HG03432 (cell line): ENCODE results near the gene RENBP.

Experiments
- ATAC-seq: cut with Tn5 transposase; IDR thresholded peaks from one replicate; pipeline ENCODE4 v1.9.1; 2021; ENCODE audit warnings: mild to moderate bottlenecking, moderate library complexity; ENCODE audit not compliant: unreplicated experiment

The RENBP gene

DNA sequence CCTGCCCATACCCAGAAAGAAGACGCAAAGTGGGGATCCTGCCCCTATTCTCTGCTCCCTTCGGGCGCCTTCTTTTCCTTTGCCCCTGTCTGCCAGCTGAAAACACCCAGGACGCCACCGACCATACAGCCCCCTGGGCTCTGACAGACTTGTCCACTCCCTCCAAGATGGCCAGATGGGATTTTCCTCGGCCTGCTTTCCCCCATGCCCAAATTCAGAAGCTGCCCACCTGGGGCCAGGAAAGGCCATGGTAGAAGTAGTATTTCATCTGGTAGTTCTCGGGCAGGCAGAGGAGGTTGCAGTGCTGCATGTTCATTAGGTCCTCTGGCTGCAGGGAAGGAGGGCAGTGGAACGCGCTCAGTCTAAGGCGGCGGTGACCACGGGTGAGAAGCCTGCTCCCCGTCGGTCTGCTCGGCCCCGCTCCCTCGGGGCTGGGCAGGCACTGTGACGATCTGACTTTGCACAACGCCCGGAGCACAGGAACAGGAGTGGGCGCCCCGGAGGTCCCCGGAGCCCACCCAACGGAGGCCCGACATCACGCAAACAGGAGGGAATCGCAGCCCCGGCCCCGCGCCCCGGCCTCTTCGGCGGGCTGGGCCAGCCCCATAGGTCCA is 10.2 kb downstream of the RENBP start:
- ATAC-seq, result peak; percentile 19

- ATAC-seq, result no peak
Observed at GRCh38 chrX:153933748-153934147, 10.7 kb downstream of the RENBP start.

GRCh38 chrX:153932220-153932915 is 12.1 kb downstream of the RENBP start:
- ATAC-seq, result no peak

DNA sequence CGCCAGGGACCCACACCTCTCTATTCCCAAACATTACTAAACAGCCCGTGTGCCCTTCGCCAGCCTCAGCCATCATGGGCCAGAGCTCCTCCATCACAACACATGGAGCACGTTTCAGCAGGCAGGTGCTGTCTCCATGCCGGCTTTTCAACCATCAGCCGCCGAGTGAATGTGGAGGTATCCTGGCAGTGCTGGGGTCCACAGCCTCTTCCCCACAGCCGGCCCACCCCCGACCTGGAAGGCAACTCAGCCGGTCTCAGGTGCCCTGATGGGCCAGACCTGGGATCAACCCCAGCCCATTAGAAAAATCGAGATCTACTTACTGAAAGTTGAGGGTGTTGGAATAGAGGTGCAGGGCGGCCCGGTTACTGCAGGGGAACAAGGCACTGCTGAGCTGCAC is 12.7 kb downstream of the RENBP start:
- no peak for ATAC-seq

- ATAC-seq, result no peak
Observed at GRCh38 chrX:153931151-153931550, 13.3 kb downstream of the RENBP start.

- ATAC-seq, result no peak
Observed at GRCh38 chrX:153930011-153930910, 14.2 kb downstream of the RENBP start.

DNA sequence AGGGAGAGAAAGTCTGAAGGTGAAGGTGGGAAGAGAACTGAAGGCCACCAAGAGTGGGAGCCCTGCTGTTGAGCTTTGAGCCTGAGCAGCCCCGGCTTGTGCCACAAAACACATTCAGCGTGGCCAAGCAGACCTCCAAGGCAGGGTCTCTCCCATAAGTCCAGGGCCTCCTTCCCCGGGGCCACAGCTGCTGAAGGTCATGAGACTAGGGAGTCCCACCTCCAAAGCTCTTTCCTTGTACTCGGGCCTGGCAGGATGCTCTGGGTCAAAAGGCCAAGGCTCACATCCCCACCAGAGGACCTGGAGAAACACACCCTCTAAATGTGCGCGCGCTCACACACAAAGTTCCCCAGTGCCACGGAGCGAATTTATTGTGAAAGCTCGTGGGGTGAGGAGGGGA is 14.9 kb downstream of the RENBP start:
- ATAC-seq, result no peak

GRCh38 chrX:153928846-153929245 is 15.6 kb downstream of the RENBP start:
- no peak for ATAC-seq

DNA sequence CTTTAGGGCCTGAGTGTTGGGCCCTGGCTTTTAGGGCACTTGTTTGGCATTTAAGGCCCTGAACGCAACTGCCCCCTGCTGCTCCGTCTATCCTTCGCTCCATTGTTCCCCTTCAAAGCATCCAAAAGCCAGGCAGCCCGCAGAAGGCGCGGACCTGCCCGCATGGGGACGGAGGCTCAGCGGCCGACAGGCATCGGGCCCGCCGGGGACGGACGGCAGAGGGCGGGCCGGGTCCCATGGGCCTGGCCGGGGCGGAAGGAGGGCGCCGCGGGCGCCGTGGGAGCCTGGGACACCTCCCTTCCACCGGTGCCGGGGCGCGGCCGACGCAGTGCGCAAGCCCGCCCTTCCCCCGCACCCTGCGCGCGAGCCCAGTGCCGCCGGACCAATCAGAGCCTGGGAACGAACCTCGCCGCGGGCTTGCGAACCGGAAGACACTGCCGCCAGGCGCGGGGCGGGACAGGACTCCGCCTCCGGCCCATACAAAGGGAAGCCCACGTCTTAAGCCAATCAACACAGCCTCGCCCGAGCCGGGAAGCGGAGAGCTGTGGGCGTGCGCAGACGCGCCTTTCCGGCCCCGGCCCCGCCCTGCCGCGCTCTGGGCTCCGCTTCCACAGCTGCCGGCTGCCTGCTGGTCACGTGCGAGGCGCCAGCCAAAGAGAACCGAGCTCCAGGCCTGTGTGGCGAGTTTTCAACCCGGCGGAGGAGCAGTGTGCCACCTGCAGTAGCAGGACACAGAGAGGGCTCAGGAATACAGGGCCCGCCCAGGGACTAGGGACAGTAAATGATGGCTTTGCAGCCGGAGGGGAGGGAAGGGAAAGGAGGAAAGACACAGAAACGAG is 16.3 kb downstream of the RENBP start:
- peak; percentile 73 for ATAC-seq

- ATAC-seq, result no peak
Observed at GRCh38 chrX:153927672-153927921, 16.8 kb downstream of the RENBP start.

GRCh38 chrX:153926858-153927671 is 17.4 kb downstream of the RENBP start:
- ATAC-seq, result peak; percentile 42

GRCh38 chrX:153926552-153926857 is 17.9 kb downstream of the RENBP start:
- no peak for ATAC-seq

- ATAC-seq, result peak; percentile 24
Observed at GRCh38 chrX:153925739-153926551, 18.5 kb downstream of the RENBP start, which contains the start of gene ARHGAP4. ARHGAP4 (minus strand) TSS chrX:153926264; CDS start chrX:153926202, 62 bp downstream.

DNA sequence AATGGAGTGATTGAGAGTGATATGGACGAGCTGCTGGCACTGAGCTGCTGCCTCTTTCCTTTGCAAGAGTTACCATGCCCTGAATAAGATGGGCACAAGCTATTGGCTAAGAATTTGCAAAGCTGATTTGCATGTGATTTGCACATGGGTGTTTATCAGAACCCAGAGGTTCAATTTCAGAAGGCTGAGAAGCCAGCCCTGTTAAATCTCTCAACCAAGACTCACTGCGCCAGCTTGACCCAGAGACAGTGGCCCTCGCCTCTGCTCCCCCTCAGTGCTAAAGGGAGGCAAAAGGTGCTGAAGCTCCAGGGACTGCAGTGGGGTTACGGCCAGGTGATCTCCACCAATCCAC is 19.1 kb downstream of the RENBP start:
- ATAC-seq, result no peak

GRCh38 chrX:153924149-153924861 is 20.1 kb downstream of the RENBP start:
- ATAC-seq, result no peak

DNA sequence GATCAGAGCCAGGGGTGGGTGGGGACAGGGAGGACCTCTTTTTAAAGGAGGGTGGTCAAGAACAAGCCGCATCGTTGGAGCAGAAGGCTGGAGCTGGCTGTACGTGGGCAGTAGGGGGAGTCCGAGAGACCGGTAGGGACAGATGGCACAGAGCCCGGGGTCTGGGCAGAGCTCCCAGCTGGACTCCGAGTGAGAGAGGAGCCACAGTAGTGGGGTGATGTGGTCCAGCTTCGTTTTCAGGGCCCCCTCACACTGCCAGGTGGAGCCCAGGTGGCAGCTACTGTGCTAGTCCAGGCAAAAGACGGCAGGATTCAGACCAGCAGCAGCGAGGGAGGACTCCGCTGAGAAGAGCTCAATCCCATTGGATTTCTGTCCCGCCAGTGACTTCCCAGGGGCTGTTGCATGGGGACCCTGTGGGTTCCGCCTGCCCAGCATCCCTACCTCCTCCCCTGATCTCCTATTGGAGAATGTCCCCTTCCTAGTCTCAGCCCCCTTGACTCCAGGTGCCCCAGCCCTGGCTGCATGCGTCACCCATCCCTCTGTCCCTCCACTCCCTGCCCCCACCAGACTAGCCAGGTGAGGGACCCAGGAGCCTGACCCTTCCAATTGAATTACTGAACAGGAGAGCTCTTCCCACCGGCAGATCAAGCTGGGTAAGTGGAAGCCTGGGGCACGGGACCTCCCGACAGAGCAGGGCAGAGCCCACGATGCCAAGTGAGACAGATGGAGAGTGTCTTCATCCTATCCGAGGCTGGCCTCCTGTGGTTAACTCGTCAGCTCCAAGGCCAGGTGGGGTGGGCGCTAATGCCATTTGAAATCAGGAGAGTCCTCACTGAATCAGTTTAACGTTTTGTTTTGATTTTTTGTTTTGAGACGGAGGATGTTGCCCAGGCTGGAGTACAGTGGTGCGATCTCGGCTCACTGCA is 21.2 kb downstream of the RENBP start:
- no peak for ATAC-seq

GRCh38 chrX:153921511-153922446 is 22.7 kb downstream of the RENBP start:
- no peak for ATAC-seq
